ENCODE measurements around the gene SLMAP.
A peak's percentile ranks its signal among the peaks of the same experiment; 100 is the strongest.
"Not testable (repeated sequence)": the region's sequence is repeated elsewhere in the genome, so short reads cannot be mapped to it uniquely, and the experiment has no call there.

Gene SLMAP

GRCh38 chr3:57872606-57873005 lies 116.5 kb downstream of the SLMAP start:
- no peak overlapping the region for H3K4me3 ChIP-seq (replicated peaks; ENCODE audit: low read depth, low read length)
- TF ChIP-seq, protein P1, sequence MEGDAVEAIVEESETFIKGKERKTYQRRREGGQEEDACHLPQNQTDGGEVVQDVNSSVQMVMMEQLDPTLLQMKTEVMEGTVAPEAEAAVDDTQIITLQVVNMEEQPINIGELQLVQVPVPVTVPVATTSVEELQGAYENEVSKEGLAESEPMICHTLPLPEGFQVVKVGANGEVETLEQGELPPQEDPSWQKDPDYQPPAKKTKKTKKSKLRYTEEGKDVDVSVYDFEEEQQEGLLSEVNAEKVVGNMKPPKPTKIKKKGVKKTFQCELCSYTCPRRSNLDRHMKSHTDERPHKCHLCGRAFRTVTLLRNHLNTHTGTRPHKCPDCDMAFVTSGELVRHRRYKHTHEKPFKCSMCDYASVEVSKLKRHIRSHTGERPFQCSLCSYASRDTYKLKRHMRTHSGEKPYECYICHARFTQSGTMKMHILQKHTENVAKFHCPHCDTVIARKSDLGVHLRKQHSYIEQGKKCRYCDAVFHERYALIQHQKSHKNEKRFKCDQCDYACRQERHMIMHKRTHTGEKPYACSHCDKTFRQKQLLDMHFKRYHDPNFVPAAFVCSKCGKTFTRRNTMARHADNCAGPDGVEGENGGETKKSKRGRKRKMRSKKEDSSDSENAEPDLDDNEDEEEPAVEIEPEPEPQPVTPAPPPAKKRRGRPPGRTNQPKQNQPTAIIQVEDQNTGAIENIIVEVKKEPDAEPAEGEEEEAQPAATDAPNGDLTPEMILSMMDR (IDR thresholded peaks at IDR 0.05; ENCODE audit: low read length, missing control alignments), result no peak
- DNase-seq (ENCODE audit: low read depth), result no peak

DNA sequence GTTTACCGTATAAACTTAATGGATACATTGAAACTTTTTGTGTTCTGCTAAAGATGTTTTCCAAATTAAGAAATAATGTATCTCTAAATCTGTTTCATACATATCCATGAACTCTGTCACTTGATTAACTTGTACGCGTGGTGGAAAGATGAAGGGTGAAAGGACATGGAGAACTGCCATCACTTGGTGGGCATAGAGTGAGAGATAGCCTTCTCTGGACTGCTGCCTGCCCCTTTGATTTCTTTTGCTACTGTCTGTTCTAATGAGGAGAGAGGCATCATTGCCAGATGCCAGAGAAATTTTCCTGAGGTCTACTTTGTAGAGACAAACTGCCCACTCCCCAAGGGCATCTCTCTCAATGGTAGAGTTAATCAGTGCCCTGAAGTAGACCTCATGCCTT lies 120.5 kb downstream of the SLMAP start:
- H3K4me3 ChIP-seq (replicated peaks; ENCODE audit: low read depth, low read length), result no peak overlapping the region
- TF ChIP-seq, protein P1 (IDR thresholded peaks at IDR 0.05; ENCODE audit: low read length, missing control alignments), result no peak
- DNase-seq (ENCODE audit: low read depth), result no peak

DNA sequence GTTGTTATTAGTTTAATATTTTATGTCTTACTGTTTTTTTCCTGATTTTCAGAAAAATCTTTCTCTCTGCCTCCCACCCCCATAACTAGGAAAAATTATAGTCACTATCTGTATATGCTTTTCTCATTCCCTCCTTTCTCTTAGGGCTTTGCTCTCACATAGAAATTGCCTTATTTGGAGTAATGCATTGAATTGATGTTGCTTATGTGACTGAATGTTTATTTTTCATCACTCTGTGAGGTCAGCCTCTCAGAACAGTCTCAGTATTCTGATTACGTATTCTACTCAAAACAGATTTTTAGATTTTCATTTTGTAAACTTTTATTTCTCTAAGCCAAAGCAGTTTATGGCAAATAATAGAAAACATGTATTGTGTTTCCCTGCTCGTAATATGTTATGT lies 121.0 kb downstream of the SLMAP start:
- TF ChIP-seq, protein P1 (IDR thresholded peaks at IDR 0.05; ENCODE audit: low read length, missing control alignments), result no peak
- no peak overlapping the region for H3K4me3 ChIP-seq (replicated peaks; ENCODE audit: low read depth, low read length)
- peak; percentile 36 for DNase-seq (ENCODE audit: low read depth)

DNA sequence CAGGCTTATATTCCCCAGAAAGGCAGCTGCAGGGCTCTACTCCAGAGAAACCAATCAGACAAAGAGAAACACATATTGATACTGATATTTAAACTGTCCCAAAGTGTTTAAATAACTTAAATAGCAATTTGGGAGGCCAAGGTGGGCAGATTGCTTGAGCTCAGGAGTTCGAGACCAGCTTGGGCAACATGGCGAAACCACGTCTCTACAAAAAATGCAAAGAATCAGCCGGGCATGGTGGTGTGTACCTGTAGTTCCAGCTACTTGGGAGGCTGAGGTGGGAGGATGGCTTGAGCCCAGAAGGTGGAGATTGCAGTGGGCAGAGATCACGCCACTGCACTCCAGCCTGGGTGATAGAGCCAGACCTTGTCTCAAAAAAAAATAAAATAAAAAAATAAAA lies 128.3 kb downstream of the SLMAP start:
- DNase-seq (ENCODE audit: low read depth); H3K4me3 ChIP-seq (replicated peaks; ENCODE audit: low read depth, low read length): not testable (repeated sequence)

DNA sequence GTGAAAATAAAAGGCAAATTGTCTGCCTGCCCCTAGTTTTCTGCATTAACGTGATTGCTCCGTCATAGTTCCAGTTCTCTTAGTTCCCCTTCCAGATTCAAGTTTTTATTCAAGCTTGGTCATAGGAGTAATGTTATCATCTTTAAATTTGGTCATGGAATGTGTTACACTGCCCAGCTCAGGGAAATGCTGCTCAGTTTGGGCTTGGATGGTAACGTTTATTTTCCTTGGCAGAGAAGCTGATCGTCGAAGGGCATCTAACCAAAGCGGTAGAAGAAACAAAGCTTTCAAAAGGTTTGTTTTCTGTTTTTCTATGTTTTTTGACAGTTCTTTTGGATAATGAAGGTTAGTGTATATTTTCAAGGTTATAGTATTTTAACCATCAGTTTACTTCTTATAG lies 133.7 kb downstream of the SLMAP start:
- TF ChIP-seq, protein P1 (IDR thresholded peaks at IDR 0.05; ENCODE audit: low read length, missing control alignments), result no peak
- peak overlapping the region; percentile 21 for H3K4me3 ChIP-seq (replicated peaks; ENCODE audit: low read depth, low read length)
- DNase-seq (ENCODE audit: low read depth), result peak; percentile 45

GRCh38 chr3:57890874-57891273 lies 134.8 kb downstream of the SLMAP start:
- no peak overlapping the region for H3K4me3 ChIP-seq (replicated peaks; ENCODE audit: low read depth, low read length)
- DNase-seq (ENCODE audit: low read depth), result peak; percentile 33
- TF ChIP-seq, protein P1 (IDR thresholded peaks at IDR 0.05; ENCODE audit: low read length, missing control alignments), result no peak

DNA sequence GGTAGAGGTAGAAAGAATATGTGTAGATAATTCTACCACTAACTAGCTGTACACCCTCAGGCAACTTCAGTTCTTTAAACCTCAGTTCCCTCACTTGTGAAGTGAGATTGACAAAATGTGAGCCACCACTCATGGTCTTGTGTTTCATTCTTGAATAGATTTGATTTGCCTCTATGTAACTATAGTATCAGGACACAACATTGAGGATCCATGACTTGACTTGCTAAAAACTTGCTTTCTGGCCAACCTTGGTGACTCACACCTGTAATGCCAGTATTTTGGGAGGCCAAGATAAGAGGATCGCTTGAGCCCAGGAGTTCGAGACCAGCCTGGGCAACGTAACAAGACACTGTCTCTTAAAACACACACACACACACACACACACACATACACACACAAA lies 136.3 kb downstream of the SLMAP start:
- peak; percentile 36 for DNase-seq (ENCODE audit: low read depth)
- TF ChIP-seq, protein P1 (IDR thresholded peaks at IDR 0.05; ENCODE audit: low read length, missing control alignments), result no peak

More for the DNA sequence above, 136.3 kb downstream of the SLMAP start:
- H3K4me3 ChIP-seq (replicated peaks; ENCODE audit: low read depth, low read length), result no peak overlapping the region

All from fibroblast of pulmonary artery (primary cell).